HepG2 (cell line): Measurements from ENCODE around the gene PHACTR1. TPM values are rescaled to one million over a fixed set of nuclear protein-coding genes. Genes with fewer than 3 reads are reported as not detected.

Experiments
- ATAC-seq: fragments of 200-7000 bp; cut with Tn5 transposase; 3 replicates; pipeline ENCODE4 v1.9.1; 2020; ENCODE audit warnings: mild to moderate bottlenecking, moderate library complexity
- BruUV-seq: library from RNA; stranded (reverse); fragments of 400-500 nt; replicated peaks from 2 replicates; lab custom pipeline; 2021; lab: Mats Ljungman, UMichigan
- CTCF ChIA-PET: fragments of 300-600 bp; formaldehyde crosslinking; extraction: SDS; loops from one replicate; lab custom pipeline; 2021; ENCODE audit warnings: low total read pairs, inconsistent platforms, low intra/inter-chr PET ratio; lab: Yijun Ruan, JAX
- POLR2A ChIA-PET: fragments of 350-600 bp; sonication (Branson Sonifier 250); formaldehyde crosslinking; loops from one replicate; lab custom pipeline; 2020; ENCODE audit warnings: antibody characterized with exemption, inconsistent platforms; lab: Yijun Ruan, JAX
- DNase-seq: peaks from one replicate; pipeline ENCODE4 v3.0.0-alpha.2; 2015; ENCODE audit warnings: low spot score
- FAIRE-seq: peaks from 3 replicates; lab custom pipeline; 2011; peaks lifted over from hg19 to GRCh38; lab: Jason Lieb, UNC
- H2AFZ ChIP-seq: one replicate; pipeline ENCODE4 v1.6.1; 2011; ENCODE audit warnings: low read length, inconsistent platforms
- H3K27ac ChIP-seq: fragments of 300-600 bp; 3 replicates; pipeline ENCODE4 v1.8.0; 2011; ENCODE audit warnings: mixed run types, mild to moderate bottlenecking, mixed read lengths, low read length, inconsistent platforms; ENCODE audit not compliant: insufficient read depth; ENCODE audit errors: extremely low read length
- H3K27me3 ChIP-seq, 2 experiments: fragments of 200-600 bp in 1 of 2; 2 replicates in 1 of 2; 3 replicates in 1 of 2; pipeline versions ENCODE4 v1.6.0 to v1.8.0; 2011; ENCODE audit warnings: low read length in 2 of 2, mild to moderate bottlenecking in 2 of 2, moderate library complexity in 2 of 2, inconsistent platforms in 1 of 2; ENCODE audit not compliant: insufficient read depth in 2 of 2, control insufficient read depth in 1 of 2
- H3K36me3 ChIP-seq, 2 experiments: fragments of 200-600 bp in 1 of 2; replicated peaks in 1 of 2; 2 replicates in 1 of 2; 3 replicates in 1 of 2; pipeline versions ENCODE4 v1.5.1 to v1.8.0; 2011; ENCODE audit warnings: low read length in 2 of 2, inconsistent platforms in 1 of 2; ENCODE audit not compliant: insufficient read depth in 2 of 2, control insufficient read depth in 1 of 2
- H3K4me1 ChIP-seq: 2 replicates; pipeline ENCODE4 v1.5.1; 2012; ENCODE audit warnings: low read length, inconsistent platforms; ENCODE audit not compliant: insufficient read depth
- H3K4me2 ChIP-seq: 2 replicates; pipeline ENCODE4 v1.6.0; 2011; ENCODE audit warnings: low read depth, low read length, inconsistent platforms
- H3K4me3 ChIP-seq, 3 experiments: fragments of 200-600 bp in 1 of 3; sonication (generic), shearing (Covaris generic) in 1 of 3; replicated peaks in 1 of 3; 2 replicates each; pipeline ENCODE4 v1.5.1; 2011 to 2016; ENCODE audit warnings: low read length in 3 of 3, inconsistent platforms in 2 of 3, low read depth in 2 of 3, mild to moderate bottlenecking in 2 of 3, control low read depth in 1 of 3, mixed read lengths in 1 of 3; ENCODE audit not compliant: insufficient read depth in 1 of 3
- H3K79me2 ChIP-seq: one replicate; pipeline ENCODE4 v1.6.1; 2011; ENCODE audit warnings: low read length, inconsistent platforms; ENCODE audit not compliant: insufficient read depth
- H3K9ac ChIP-seq: 2 replicates; pipeline ENCODE4 v1.6.0; 2011; ENCODE audit warnings: mild to moderate bottlenecking, low read depth, low read length, inconsistent platforms; ENCODE audit not compliant: insufficient read depth
- H3K9me3 ChIP-seq: 2 replicates; pipeline ENCODE4 v1.5.1; 2012; ENCODE audit warnings: mild to moderate bottlenecking, low read length
- H4K20me1 ChIP-seq: 2 replicates; pipeline ENCODE4 v1.6.0; 2011; ENCODE audit warnings: inconsistent platforms, mild to moderate bottlenecking, low read length, moderate library complexity; ENCODE audit not compliant: insufficient read depth
- ATM ChIP-seq: fragments of 450-650 bp; IDR thresholded peaks from 2 replicates; pipeline ENCODE4 v1.7.1; 2017; ENCODE audit warnings: mild to moderate bottlenecking, borderline replicate concordance
- ESRRA ChIP-seq: sonication (generic); formaldehyde crosslinking; IDR thresholded peaks from 2 replicates; pipeline ENCODE4 v1.5.1; 2020; ENCODE audit warnings: mild to moderate bottlenecking, low read depth, missing genetic modification reagents
- HOXA9 ChIP-seq: sonication (generic); formaldehyde crosslinking; IDR thresholded peaks from 2 replicates; pipeline ENCODE4 v1.8.1; 2022; ENCODE audit warnings: missing genetic modification reagents, mild to moderate bottlenecking, moderate library complexity, borderline replicate concordance
- HOXD1 ChIP-seq: sonication (generic); formaldehyde crosslinking; IDR thresholded peaks from 2 replicates; pipeline ENCODE4 v1.5.0; 2020; ENCODE audit warnings: missing genetic modification reagents
- RFX5 ChIP-seq: IDR thresholded peaks from 2 replicates; pipeline ENCODE4 v1.6.1; 2011; ENCODE audit warnings: low read depth, low read length, improper control_type of control experiment
- SNAI1 ChIP-seq: sonication (generic); formaldehyde crosslinking; IDR thresholded peaks from 2 replicates; pipeline ENCODE4 v1.5.0; 2020; ENCODE audit warnings: mild to moderate bottlenecking, missing genetic modification reagents, borderline replicate concordance
- ZMYM3 ChIP-seq: sonication (generic); formaldehyde crosslinking; IDR thresholded peaks from 2 replicates; pipeline ENCODE4 v1.5.1; 2020; ENCODE audit warnings: mild to moderate bottlenecking, missing genetic modification reagents
- ZNF143 ChIP-seq: sonication (generic); formaldehyde crosslinking; IDR thresholded peaks from 2 replicates; pipeline ENCODE4 v1.4.0; 2020; ENCODE audit warnings: missing genetic modification reagents
- ZNF468 ChIP-seq: sonication (generic); formaldehyde crosslinking; IDR thresholded peaks from 2 replicates; pipeline ENCODE4 v1.8.0; 2022; ENCODE audit warnings: mild to moderate bottlenecking, moderate library complexity, missing genetic modification reagents
- ZNF607 ChIP-seq: sonication (generic); formaldehyde crosslinking; IDR thresholded peaks from 2 replicates; pipeline ENCODE4 v1.5.1; 2020; ENCODE audit warnings: missing genetic modification reagents, mild to moderate bottlenecking, borderline replicate concordance
- ZSCAN20 ChIP-seq: sonication (generic); formaldehyde crosslinking; IDR thresholded peaks from 2 replicates; pipeline ENCODE4 v1.4.0; 2020; ENCODE audit warnings: missing genetic modification reagents, mild to moderate bottlenecking, borderline replicate concordance
- WGBS: methylation state at CpG from one replicate; pipeline ENCODE4 v1.1.6; 2017; ENCODE audit warnings: low lambda C conversion rate; 5-methylcytosine and 5-hydroxymethylcytosine counted together
- in situ Hi-C: cut with HindIII; loops from 2 replicates; pipeline ENCODE4 v1.10.0; 2017; ENCODE audit warnings: low pct_unique_long_range_greater_than_20kb; ENCODE audit not compliant: extremely low pct_ligation_motif_present
- intact Hi-C: fragments of 100-400 bp; cut with micrococcal nuclease; formaldehyde crosslinking; loops from one replicate; pipeline ENCODE4 v1.10.0; 2022; ENCODE audit not compliant: unreplicated experiment
- polyA plus RNA-seq, 8 experiments: library from polyadenylated mRNA; depleted of rRNA in 3 of 8; stranded (reverse) in 7 of 8; unstranded in 1 of 8; fragments of >200 nt; fragmentation: Illumina TruSeq in 4 of 8; extraction: Trizol in 4 of 8; gene quantifications; 2 replicates each; pipeline versions ENCODE4 v1.2.1 to v1.2.3, GENCODE V29; 2011 to 2016; ENCODE audit warnings: low read depth in 4 of 8, missing spikeins in 1 of 8, mixed read lengths in 1 of 8; ENCODE audit not compliant: insufficient read depth in 1 of 8
- total RNA-seq, 5 experiments: library from RNA; depleted of rRNA; stranded (reverse); fragments of >200 nt; fragmentation: Illumina TruSeq; extraction: Trizol; gene quantifications; 2 replicates each; pipeline ENCODE4 v1.2.3, GENCODE V29; 2016; ENCODE audit warnings: low read depth in 1 of 5
- TF ChIP-seq, protein P1 (sequence below): sonication (generic); formaldehyde crosslinking; IDR thresholded peaks from 2 replicates; pipeline ENCODE4 v1.8.1; 2022; ENCODE audit warnings: mild to moderate bottlenecking, missing genetic modification reagents
- TF ChIP-seq, protein P2 (sequence below): fragments of 450-650 bp; IDR thresholded peaks from 2 replicates; pipeline ENCODE4 v1.6.1; 2016
- TF ChIP-seq, protein P3 (sequence below): sonication (generic); formaldehyde crosslinking; IDR thresholded peaks from 2 replicates; pipeline ENCODE4 v1.4.0; 2020; ENCODE audit warnings: missing genetic modification reagents
- TF ChIP-seq, protein P4 (sequence below): IDR thresholded peaks from 2 replicates; pipeline ENCODE4 v1.6.1; 2016; ENCODE audit warnings: low read depth

The PHACTR1 gene
- total and polyA plus RNA-seq, 2 of the 13 experiments (the other 11 are each of a cell fraction or from before 2014, with no cell fraction given) = 0.09 TPM; not detected in 1

DNA sequence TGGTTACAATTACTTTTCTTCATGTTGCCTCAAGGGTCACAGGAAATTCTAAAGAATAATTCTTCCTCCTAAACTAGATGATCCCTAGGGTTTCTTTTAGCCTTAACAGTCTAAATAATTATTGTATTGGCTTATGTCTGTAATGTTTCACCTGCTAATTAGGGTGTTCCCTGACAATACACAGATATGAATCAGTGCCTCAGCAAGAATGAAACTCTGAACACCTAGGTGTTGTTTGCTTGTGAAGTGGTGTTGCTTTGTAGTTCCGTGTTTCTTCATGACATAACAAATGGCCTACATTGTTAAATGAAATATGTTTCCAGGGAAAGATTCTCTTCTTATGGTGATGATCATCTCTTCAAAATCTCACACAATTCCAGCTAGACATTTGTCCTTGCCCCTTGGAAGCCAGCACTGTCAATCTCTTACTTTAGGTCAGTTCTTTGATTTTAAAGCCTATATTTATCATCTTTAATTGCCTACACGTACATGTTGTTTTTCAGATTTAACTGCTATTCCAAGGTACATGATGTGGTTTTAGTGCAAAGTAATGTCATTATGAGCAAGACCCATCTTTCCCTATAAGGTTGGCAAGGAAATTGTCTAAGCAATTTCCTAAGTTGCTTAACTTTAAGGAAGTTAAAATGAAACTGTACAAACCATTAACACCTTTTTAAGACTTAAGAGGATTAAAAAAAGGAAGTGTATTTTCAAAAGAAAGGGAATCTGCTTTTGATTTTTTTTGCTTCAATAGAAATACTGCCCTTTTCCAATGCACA, 499.9 kb downstream of the PHACTR1 start:
- Histone ChIP-seq H3K36me3 (no peaks in the 10 kb centered on the region), H4K20me1 (no peaks in the 10 kb centered on the region), H2AFZ (no peak overlapping the region), H3K9me3 (no peaks in the 10 kb centered on the region), H3K27me3 (peaks cover 0 to 31% of the 10 kb centered on the region in 2 experiments; a peak in 4 of 5 replicates), H3K4me3 (no peak overlapping the region), H3K27ac (no peak overlapping the region), H3K9ac (no peak overlapping the region), H3K4me2 (no peak overlapping the region)
- FAIRE-seq (no peak), ATAC-seq (no peak)
- POLR2A ChIA-PET = no interaction called here
- WGBS = 39% methylated on average over 2 of the region's 2 CpGs
- intact Hi-C loops = no loop called here
- BruUV-seq = no TSS peak
- no peak for TF ChIP-seq ESRRA (CRISPR knock-in tag)
- TF ChIP-seq HOXD1 (CRISPR knock-in tag) = no peak
- no peak for TF ChIP-seq ZNF607 (CRISPR knock-in tag)
- TF ChIP-seq HOXA9 (CRISPR knock-in tag) = no peak
- TF ChIP-seq, protein P1, sequence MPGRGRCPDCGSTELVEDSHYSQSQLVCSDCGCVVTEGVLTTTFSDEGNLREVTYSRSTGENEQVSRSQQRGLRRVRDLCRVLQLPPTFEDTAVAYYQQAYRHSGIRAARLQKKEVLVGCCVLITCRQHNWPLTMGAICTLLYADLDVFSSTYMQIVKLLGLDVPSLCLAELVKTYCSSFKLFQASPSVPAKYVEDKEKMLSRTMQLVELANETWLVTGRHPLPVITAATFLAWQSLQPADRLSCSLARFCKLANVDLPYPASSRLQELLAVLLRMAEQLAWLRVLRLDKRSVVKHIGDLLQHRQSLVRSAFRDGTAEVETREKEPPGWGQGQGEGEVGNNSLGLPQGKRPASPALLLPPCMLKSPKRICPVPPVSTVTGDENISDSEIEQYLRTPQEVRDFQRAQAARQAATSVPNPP = no peak
- no peak for TF ChIP-seq ZSCAN20 (CRISPR knock-in tag)
- no peak for TF ChIP-seq ZNF143 (CRISPR knock-in tag)
- TF ChIP-seq ATM = no peak
- TF ChIP-seq ZNF468 (CRISPR knock-in tag) = no peak
- TF ChIP-seq ZMYM3 (CRISPR knock-in tag) = no peak
- TF ChIP-seq, protein P2, sequence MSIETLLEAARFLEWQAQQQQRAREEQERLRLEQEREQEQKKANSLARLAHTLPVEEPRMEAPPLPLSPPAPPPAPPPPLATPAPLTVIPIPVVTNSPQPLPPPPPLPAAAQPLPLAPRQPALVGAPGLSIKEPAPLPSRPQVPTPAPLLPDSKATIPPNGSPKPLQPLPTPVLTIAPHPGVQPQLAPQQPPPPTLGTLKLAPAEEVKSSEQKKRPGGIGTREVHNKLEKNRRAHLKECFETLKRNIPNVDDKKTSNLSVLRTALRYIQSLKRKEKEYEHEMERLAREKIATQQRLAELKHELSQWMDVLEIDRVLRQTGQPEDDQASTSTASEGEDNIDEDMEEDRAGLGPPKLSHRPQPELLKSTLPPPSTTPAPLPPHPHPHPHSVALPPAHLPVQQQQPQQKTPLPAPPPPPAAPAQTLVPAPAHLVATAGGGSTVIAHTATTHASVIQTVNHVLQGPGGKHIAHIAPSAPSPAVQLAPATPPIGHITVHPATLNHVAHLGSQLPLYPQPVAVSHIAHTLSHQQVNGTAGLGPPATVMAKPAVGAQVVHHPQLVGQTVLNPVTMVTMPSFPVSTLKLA = no peak
- TF ChIP-seq, protein P3, sequence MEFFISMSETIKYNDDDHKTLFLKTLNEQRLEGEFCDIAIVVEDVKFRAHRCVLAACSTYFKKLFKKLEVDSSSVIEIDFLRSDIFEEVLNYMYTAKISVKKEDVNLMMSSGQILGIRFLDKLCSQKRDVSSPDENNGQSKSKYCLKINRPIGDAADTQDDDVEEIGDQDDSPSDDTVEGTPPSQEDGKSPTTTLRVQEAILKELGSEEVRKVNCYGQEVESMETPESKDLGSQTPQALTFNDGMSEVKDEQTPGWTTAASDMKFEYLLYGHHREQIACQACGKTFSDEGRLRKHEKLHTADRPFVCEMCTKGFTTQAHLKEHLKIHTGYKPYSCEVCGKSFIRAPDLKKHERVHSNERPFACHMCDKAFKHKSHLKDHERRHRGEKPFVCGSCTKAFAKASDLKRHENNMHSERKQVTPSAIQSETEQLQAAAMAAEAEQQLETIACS (CRISPR knock-in tag) = no peak
- no peak for TF ChIP-seq SNAI1 (CRISPR knock-in tag)
- TF ChIP-seq RFX5 = no peak
- TF ChIP-seq, protein P4, sequence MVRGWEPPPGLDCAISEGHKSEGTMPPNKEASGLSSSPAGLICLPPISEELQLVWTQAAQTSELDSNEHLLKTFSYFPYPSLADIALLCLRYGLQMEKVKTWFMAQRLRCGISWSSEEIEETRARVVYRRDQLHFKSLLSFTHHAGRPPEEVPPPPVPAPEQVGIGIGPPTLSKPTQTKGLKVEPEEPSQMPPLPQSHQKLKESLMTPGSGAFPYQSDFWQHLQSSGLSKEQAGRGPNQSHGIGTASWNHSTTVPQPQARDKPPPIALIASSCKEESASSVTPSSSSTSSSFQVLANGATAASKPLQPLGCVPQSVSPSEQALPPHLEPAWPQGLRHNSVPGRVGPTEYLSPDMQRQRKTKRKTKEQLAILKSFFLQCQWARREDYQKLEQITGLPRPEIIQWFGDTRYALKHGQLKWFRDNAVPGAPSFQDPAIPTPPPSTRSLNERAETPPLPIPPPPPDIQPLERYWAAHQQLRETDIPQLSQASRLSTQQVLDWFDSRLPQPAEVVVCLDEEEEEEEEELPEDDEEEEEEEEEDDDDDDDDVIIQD = no peak
- TF ChIP-seq, all 625 proteins: peak for 0
- no peak for DNase-seq
- Histone ChIP-seq H3K79me2 (no peaks in the 10 kb centered on the region), H3K4me1 (peaks cover 15% of the 10 kb centered on the region)
- CTCF ChIA-PET = no interaction called here
- in situ Hi-C loops = no loop called here
